Heart left ventricle (tissue), 16 donors: ENCODE results near the gene C4orf54. TPM values are rescaled to one million over a fixed set of nuclear protein-coding genes. Genes with fewer than 3 reads are reported as not detected.

Experiments
- ATAC-seq, 4 donors: fragments of 200-7000 bp; cut with Tn5 transposase; one replicate each; pipeline ENCODE4 v1.9.1; 2020 to 2022; ENCODE audit warnings: moderate library complexity in 4 of 4, mild to moderate bottlenecking in 3 of 4, moderate number of reproducible peaks in 1 of 4
- DNase-seq, 5 donors: peaks; one replicate each; pipeline ENCODE4 v3.0.0-alpha.2; 2020
- H3K27ac ChIP-seq, 12 donors: fragments of 200-600 bp; sonication (generic) in 4 of 12; one replicate each; pipeline versions ENCODE4 v1.5.0 to v1.8.0; 2016 to 2022; ENCODE audit warnings: mild to moderate bottlenecking in 2 of 12
- H3K27me3 ChIP-seq, 9 donors: fragments of 200-600 bp; sonication (generic) in 2 of 9; one replicate each; pipeline versions ENCODE4 v1.5.1 to v1.8.0; 2016 to 2022; ENCODE audit warnings: mild to moderate bottlenecking in 3 of 9
- H3K36me3 ChIP-seq, 9 donors: fragments of 200-600 bp; sonication (generic) in 2 of 9; one replicate each; pipeline versions ENCODE4 v1.5.0 to v1.8.0; 2018 to 2022; ENCODE audit warnings: mild to moderate bottlenecking in 2 of 9
- H3K4me1 ChIP-seq, 12 donors: fragments of 200-600 bp; sonication (generic) in 4 of 12; one replicate each; pipeline versions ENCODE4 v1.5.0 to v1.8.0; 2016 to 2022; ENCODE audit warnings: mild to moderate bottlenecking in 3 of 12
- H3K4me3 ChIP-seq, 12 donors: fragments of 200-600 bp; sonication (generic) in 4 of 12; one replicate each; pipeline versions ENCODE4 v1.5.0 to v1.8.0; 2017 to 2022; ENCODE audit warnings: mild to moderate bottlenecking in 9 of 12, moderate library complexity in 4 of 12
- H3K9me3 ChIP-seq, 12 donors: fragments of 200-600 bp; sonication (generic) in 4 of 12; one replicate each; pipeline versions ENCODE4 v1.5.0 to v1.8.0; 2016 to 2022; ENCODE audit warnings: mild to moderate bottlenecking in 1 of 12
- POLR2A ChIP-seq, 2 donors: fragments of 450-650 bp; IDR thresholded peaks; one replicate each; pipeline ENCODE4 v1.6.1; 2017; ENCODE audit warnings: antibody characterized with exemption in 2 of 2, mild to moderate bottlenecking in 2 of 2, moderate library complexity in 2 of 2
- WGBS, 4 donors: extraction: QIAGEN DNeasy Blood & Tissue Kit in 2 of 4; methylation state at CpG; one replicate each; pipeline versions ENCODE4 v1.1.5 to v1.1.7; 2013 to 2018; 5-methylcytosine and 5-hydroxymethylcytosine counted together
- intact Hi-C, 10 donors: fragments of 100-400 bp; cut with DNase I; formaldehyde crosslinking; loops; one replicate each; pipeline versions ENCODE4 v1.11.1 to v1.14.2; 2022
- polyA plus RNA-seq, 2 donors: library from polyadenylated mRNA; stranded (reverse); fragments of 200-250 nt; gene quantifications; one replicate each; pipeline ENCODE4 v1.2.3, GENCODE V29; 2013
- total RNA-seq, 9 donors: library from RNA; depleted of rRNA in 2 of 9; stranded (reverse); fragments of >200 nt in 2 of 9; fragmentation: NEBNext Ultra II Directional in 3 of 9; extraction: Animal tissue kit (Norgen Biotek cat#: 25700) in 3 of 9; gene quantifications; one replicate each; pipeline versions ENCODE4 v1.1.0 to v1.2.4, GENCODE V29; 2016 to 2023
- TF ChIP-seq, protein P1 (sequence below), 12 donors: fragments of 200-600 bp; sonication (generic) in 4 of 12; IDR thresholded peaks; one replicate each; pipeline versions ENCODE4 v1.5.0 to v1.8.0; 2018 to 2022; ENCODE audit warnings: antibody characterized with exemption in 12 of 12, mild to moderate bottlenecking in 5 of 12
- donor health status: ischemic (EF 13 %, LVEDD 7.1; RV severe dilation, severe dysfunction).
- donor health status: healthy with polysubstance abuse.
- donor health status: DM: no; HTN: yes; CAD: no.
- donor health status: DM: no; HTN: no; CAD: no.
- donor health status: ischemic (EF 25% LVEDD 6.9; RV normal size, moderate dysfunction).
- donor health status: ischemic (EF 25% LVEDD 5.7; RV mildly dilated, moderate dysfunction).
- donor health status: healthy.
- donor health status: DM: yes; HTN: yes; CAD: no.
- donor health status: ischemic (EF 35%, LVEDD 5.7; RV mildly dilated, moderate dysfunction).
- donor health status: nonischemic (EF 11% LVEDD 7.7; RV severe dilation, severe dysfunction).
- donor health status: DM: yes; HTN: yes; CAD: no.
- donor health status: PGD.
- donor health status: ischemic (EF 29% LVEDD 5.4; RV normal size, mild dysfunction).
- donor health status: nonischemic (EF 23%, LVEDD 6.1; RV moderate dilation, normal function).

Gene C4orf54
- total and polyA plus RNA-seq, 11 donors: 0.60 to 112 (median 1.9) TPM

DNA sequence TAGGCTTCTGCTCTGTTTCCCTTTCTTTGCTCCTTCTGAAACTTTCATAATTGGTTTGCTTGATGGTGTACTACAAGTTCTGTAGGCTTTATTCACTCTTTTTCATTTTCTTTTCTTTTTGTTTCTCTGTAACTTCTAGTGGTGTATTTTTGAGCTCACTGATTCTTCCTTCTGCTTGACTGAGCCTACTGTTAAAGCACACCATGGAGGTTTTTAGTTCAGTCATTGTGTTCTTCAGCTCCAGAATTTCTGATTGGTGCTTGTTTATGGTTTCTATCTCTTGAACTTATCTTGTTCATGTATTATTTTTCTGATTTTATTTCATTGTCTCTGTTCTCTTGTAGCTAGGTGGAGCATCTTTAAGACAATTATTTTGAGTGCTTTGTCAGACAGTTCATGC, 33.4 kb upstream of the C4orf54 start:
- Histone ChIP-seq H3K4me1 (no peaks in the 10 kb centered on the region), H3K36me3 (no peaks in the 10 kb centered on the region), H3K4me3 (no peak overlapping the region), H3K27me3 (no peaks in the 10 kb centered on the region), H3K9me3 (peaks cover 0 to 29% (median 10%) of the 10 kb centered on the region in 12 donors), H3K27ac (no peak overlapping the region)
- TF ChIP-seq, protein P1, sequence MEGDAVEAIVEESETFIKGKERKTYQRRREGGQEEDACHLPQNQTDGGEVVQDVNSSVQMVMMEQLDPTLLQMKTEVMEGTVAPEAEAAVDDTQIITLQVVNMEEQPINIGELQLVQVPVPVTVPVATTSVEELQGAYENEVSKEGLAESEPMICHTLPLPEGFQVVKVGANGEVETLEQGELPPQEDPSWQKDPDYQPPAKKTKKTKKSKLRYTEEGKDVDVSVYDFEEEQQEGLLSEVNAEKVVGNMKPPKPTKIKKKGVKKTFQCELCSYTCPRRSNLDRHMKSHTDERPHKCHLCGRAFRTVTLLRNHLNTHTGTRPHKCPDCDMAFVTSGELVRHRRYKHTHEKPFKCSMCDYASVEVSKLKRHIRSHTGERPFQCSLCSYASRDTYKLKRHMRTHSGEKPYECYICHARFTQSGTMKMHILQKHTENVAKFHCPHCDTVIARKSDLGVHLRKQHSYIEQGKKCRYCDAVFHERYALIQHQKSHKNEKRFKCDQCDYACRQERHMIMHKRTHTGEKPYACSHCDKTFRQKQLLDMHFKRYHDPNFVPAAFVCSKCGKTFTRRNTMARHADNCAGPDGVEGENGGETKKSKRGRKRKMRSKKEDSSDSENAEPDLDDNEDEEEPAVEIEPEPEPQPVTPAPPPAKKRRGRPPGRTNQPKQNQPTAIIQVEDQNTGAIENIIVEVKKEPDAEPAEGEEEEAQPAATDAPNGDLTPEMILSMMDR (IDR thresholded peaks at IDR 0.05): no peak
- no peak for TF ChIP-seq POLR2A (IDR thresholded peaks at IDR 0.05)
- intact Hi-C loops: no loop called here
- DNase-seq (no peak), ATAC-seq (no peak)

DNA sequence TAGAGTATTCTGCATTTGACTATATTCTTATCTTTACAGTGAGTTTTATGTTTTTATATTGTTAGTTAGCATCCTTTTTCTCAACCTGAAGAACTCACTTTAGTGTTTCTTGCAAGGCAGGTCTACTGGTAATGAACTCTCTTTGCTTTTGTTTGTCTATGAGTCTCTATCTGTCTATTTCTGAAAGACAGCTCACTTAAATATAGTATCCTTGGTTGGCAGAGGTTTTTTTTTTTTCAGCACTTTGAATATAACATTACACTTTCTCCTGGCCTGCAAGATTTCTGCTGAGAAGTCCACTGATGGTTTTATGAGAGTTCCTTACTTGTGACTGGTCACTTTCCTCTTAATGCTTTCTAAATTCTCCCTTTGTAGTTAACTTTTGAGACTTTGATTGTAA, 32.8 kb upstream of the C4orf54 start:
- no peak overlapping the region for H3K4me3 ChIP-seq

DNA sequence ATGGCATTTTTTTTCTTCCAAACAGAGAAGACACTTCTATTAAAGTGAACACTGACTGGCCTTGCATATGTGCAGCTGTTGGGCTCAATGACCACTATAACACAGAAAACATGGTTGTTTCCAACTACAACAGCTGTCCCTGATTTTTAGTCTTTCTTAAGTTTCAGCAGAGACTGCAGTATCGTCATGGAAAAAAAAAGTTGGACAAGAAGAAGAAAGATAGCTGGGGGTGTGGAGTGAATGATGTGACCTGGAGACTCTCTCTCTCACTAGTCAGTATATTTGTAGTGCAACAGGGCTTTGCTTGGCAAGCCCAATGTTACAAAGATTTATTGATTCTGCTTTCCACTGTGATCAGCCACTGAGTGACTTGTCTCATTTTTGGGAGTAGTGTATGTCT, 29.5 kb upstream of the C4orf54 start:
- DNase-seq (no peak), ATAC-seq (peak in 3 of 4 donors; percentile 49 to 55 (median 53))
- no peak overlapping the region for H3K4me3 ChIP-seq
- H3K27ac ChIP-seq: no peak overlapping the region
- intact Hi-C loops: no loop called here
- TF ChIP-seq, protein P1 (IDR thresholded peaks at IDR 0.05): no peak
- TF ChIP-seq POLR2A (IDR thresholded peaks at IDR 0.05): no peak
- 13 to 36% (median 27%) methylated on average over 1 of the region's 1 CpG for WGBS, 4 donors
- no peaks in the 10 kb centered on the region for H3K4me1 ChIP-seq
- no peaks in the 10 kb centered on the region for H3K36me3 ChIP-seq
- H3K9me3 ChIP-seq: peaks cover 0 to 29% (median 10%) of the 10 kb centered on the region in 12 donors
- no peaks in the 10 kb centered on the region for H3K27me3 ChIP-seq

More for the DNA sequence above, 32.8 kb upstream of the C4orf54 start:
- no peak overlapping the region for H3K27ac ChIP-seq
- no peak for TF ChIP-seq POLR2A (IDR thresholded peaks at IDR 0.05)
- TF ChIP-seq, protein P1 (IDR thresholded peaks at IDR 0.05): no peak
- H3K36me3 ChIP-seq: no peaks in the 10 kb centered on the region
- intact Hi-C loops: no loop called here
- no peaks in the 10 kb centered on the region for H3K27me3 ChIP-seq
- H3K9me3 ChIP-seq: peaks cover 0 to 29% (median 10%) of the 10 kb centered on the region in 12 donors
- ATAC-seq: no peak
- H3K4me1 ChIP-seq: no peaks in the 10 kb centered on the region
- no peak for DNase-seq

DNA sequence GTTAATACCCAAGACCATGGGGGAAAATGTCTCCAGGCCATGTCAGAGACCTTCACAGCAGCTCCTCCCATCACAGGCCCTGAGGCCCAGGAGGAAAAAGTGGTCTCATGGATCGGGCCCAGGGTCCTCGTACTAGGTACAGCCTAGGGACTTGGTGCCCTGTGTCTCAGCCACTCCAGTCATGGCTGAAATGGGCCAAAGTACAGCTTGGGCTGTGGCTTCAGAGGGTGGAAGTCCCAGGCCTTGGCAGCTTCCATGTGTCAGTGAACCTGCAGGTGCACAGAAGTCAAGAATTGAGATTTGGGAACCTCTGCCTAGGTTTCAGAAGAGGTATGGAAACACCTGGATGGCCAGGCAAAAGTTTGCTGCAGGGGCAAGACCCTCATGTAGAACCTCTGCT, 27.6 kb upstream of the C4orf54 start:
- ATAC-seq (no peak), DNase-seq (no peak)
- Histone ChIP-seq H3K4me3 (no peak overlapping the region), H3K4me1 (peaks cover 0 to under 1% (median 0%) of the 10 kb centered on the region in 12 donors), H3K36me3 (no peaks in the 10 kb centered on the region), H3K27ac (no peak overlapping the region), H3K27me3 (no peaks in the 10 kb centered on the region), H3K9me3 (peaks cover 0 to 13% (median 0%) of the 10 kb centered on the region in 12 donors)
- no peak for TF ChIP-seq POLR2A (IDR thresholded peaks at IDR 0.05)
- TF ChIP-seq, protein P1 (IDR thresholded peaks at IDR 0.05): no peak
- intact Hi-C loops: no loop called here
- 82 to 90% (median 84%) methylated on average over 2 of the region's 2 CpGs for WGBS, 4 donors
